Measurements from ENCODE around the gene TSC2.
"Not testable (repeated sequence)": the region's sequence is repeated elsewhere in the genome, so short reads cannot be mapped to it uniquely, and the experiment has no call there.

- not testable (repeated sequence) for TF ChIP-seq POLR2A, CTCF, EP300 (IDR thresholded peaks at IDR 0.05)
These were observed 49.9 kb downstream of the TSC2 start for GRCh38 chr16:2097689-2098088.
